Stimulated activated CD8-positive, alpha-beta memory T cell treated with anti-CD3 and anti-CD28 coated beads, Interleukin-7, amount 100 ng/mL, for 24 hours (primary cell): ENCODE measurements around the gene RTEL1.

Experiments
- DNase-seq: peaks from one replicate; pipeline ENCODE4 v3.0.0-alpha.2; 2020; ENCODE audit warnings: low read depth

RTEL1 gene

DNA sequence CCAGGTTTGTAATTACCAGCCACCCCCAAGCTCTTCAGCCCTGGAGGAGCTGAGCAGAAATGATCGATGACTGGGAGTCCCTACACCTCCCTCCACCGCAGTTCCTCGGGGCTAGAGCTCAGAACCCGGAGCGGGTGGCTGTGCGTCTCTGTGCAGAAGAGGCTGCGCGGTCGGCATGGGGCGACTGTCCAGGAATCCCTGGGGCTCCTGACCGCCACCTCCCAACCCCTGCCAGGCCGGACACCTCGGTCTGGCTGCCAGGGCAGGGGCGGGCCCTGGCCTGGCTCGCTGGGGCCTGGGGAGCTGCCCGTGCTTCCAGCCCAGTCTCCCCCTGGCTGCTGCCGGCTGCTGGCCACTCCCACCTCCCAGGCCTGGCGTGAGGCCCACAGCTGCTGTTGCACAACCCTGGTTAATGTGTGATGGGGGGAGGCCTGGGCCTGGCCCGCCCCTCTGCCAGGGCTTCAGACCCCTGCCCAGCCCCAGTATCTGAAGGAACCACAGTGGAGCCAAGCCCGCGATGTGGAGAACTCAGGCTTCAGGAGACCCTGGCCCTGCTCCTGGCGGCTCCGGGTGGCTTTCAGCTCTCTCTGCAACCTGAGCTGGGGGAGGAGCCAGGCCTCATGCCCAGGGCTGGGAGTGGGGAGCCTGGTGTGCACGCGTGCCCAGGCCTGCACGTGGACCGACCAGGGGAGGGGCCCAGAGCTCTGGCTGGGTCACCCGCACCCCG is 82.7 kb downstream of the RTEL1 start:
- no peak for DNase-seq

DNA sequence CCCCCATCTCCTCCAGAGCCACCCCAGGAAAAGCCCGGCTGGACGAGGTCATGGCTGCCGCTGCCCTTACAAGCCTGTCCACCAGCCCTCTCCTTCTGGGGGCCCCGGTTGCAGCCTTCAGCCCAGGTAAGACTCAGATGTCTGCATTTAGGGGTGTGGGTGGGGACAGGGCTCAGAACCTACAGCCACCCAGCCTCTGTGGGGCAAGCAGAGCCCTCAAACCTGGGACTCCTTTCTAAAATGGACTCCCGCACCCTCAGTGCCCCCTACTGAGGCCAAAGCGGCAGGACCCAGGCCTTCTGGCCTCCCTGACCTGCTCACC is 83.2 kb downstream of the RTEL1 start:
- DNase-seq, result no peak

- no peak for DNase-seq
These were observed 83.7 kb downstream of the RTEL1 start for GRCh38 chr20:63741676-63742380.

GRCh38 chr20:63742381-63743024 is 84.4 kb downstream of the RTEL1 start:
- no peak for DNase-seq

DNA sequence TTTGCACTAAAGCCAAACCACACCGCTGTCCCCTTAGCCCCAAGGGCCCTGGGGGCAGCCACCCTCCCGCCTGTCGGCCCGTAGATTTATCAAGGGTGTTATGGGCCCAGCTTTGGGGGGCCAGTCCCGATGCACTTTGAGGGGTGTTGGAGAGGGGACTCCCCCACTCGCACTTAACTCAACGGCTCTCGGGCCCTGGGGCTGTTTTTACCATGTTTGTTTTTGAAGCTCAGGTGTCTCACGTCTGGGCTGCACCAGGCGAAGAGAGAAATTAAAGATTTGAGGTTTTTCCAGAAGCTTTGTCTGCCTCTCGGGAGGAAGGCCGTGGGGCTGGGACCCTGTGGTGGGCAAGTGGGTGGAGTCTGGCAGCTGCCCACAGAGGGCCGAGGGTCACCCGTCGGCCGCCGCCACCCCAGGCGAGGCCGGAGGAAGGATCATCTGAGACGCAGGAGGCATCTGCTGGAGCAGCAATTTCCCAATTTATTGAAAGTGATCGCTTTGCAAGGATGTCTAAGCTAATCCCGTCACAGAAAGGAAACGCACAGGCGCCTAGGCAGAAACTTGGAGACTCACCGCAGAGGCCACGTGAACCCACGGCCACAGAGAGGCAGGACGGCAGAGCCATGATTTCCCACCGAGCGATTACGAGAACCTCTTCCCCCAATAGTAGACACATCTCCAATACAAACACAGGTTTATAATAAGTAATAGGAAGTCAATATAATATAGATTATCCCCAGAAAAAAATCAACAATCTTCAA is 85.3 kb downstream of the RTEL1 start:
- no peak for DNase-seq

DNA sequence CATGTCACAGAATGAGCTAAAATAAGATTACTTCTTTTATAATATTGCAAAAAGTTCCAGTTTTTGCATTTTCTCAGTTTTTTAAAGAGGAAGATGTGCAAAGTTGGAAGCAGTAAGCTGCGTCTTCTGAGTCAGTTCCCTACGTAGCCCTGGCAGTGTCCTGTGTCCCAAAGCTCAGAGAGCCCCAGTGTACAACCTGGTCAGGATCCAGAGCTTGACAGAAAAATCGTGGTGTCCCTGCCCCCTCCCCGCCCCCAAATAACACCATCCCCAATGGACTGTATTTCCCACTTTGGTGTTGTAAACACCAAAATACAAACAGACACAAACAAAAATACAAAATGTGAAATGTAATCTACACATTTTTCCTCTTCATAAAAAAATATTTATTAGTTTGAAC is 86.0 kb downstream of the RTEL1 start:
- no peak for DNase-seq

DNA sequence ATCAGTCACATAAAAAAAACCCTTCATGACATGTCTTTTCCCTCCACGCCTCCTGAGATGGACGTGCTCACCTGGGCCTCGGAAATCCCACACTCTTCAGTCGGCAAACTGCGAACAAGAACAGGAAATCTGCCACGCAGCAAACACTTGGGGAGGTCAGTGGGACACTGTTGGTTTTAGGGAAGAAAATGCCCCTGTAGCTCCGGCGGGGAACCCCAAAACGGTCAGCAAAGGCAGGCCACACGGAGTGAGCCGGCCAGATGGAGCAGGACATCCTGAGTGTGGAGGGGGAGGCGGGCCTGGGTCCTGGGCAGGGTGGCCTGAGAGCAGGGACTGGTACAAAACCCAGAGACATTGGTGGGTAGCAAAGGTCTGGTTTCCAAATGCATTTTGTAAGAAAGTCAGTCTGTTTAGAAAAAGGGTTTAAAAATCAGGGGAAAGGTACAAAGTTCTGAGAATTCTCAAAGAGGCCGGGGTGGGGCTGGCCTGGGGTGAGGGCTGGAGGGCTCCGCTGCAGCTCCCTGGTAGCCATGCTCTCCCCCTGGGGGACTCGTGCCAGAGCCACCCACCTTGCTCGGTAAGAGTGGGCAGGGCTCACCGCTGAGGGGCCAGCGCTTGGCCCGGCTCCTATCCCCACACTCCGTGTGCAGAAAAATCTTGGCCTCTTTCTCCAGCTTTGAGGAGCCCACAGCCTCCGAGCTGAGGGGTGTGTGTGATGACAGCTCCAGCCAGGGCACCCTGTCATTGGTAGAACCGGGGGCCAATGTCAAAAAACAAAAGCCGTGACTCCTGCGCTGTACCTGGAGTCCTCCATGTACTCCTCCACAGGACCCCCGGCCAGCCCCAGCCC is 86.7 kb downstream of the RTEL1 start:
- no peak for DNase-seq

DNA sequence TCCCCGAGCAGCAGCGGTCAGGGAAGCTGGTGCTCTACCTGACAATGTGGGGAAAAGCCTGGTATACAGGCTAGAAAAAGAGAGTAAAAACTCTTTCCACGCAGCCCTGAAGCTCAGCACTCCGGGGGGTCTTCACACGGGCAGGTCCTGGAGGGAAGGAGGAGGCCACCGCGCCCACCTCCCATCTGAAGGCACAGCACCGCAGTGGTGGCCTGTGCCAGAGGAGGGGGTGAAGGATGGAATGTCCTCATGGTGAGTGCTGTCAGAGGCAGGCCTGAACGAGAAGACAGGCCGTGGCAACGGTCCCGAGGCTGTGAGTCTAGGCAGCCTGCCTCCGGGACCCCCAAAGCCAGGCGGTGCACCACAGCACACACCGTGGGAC is 87.3 kb downstream of the RTEL1 start:
- DNase-seq, result no peak
